Esophagus squamous epithelium (tissue), 5 donors: Measurements from ENCODE around the gene CARD14. TPM values are rescaled to one million over a fixed set of nuclear protein-coding genes. Genes with fewer than 3 reads are reported as not detected.
"Not testable (repeated sequence)": the region's sequence is repeated elsewhere in the genome, so short reads cannot be mapped to it uniquely, and the experiment has no call there.

Source experiments
- DNase-seq: peaks from one replicate; lab custom pipeline; 2025; lab: John Stamatoyannopoulos, UW
- H3K27ac ChIP-seq, 4 donors: fragments of 200-600 bp; sonication (generic); one replicate each; pipeline ENCODE4 v1.5.1; 2016 to 2019; ENCODE audit warnings: mild to moderate bottlenecking in 1 of 4
- H3K27me3 ChIP-seq, 4 donors: fragments of 200-600 bp; sonication (generic); 1 replicate in 3 of 4; 2 replicates in 1 of 4; pipeline versions ENCODE4 v1.5.1 to v1.6.0; 2017 to 2021; ENCODE audit warnings: antibody characterized with exemption in 1 of 4
- H3K36me3 ChIP-seq, 3 donors: fragments of 200-600 bp; sonication (generic); one replicate each; pipeline ENCODE4 v1.5.1; 2016 to 2019
- H3K4me1 ChIP-seq, 3 donors: fragments of 200-600 bp; sonication (generic); one replicate each; pipeline ENCODE4 v1.5.1; 2017 to 2019
- H3K4me3 ChIP-seq, 4 donors: fragments of 200-600 bp; sonication (generic); 1 replicate in 3 of 4; 2 replicates in 1 of 4; pipeline ENCODE4 v1.5.1; 2016 to 2019; ENCODE audit warnings: mild to moderate bottlenecking in 2 of 4, moderate library complexity in 1 of 4
- H3K9me3 ChIP-seq, 3 donors: fragments of 200-600 bp; sonication (generic); one replicate each; pipeline ENCODE4 v1.5.1; 2016 to 2019
- CTCF ChIP-seq, 6 experiments: fragments of 450-650 bp in 4 of 6; fragments of 200-600 bp in 2 of 6; sonication (generic) in 2 of 6; IDR thresholded peaks; one replicate each; pipeline ENCODE4 v1.5.1; 2016 to 2019; ENCODE audit warnings: antibody characterized with exemption in 6 of 6, mild to moderate bottlenecking in 4 of 6, moderate library complexity in 4 of 6
- POLR2A ChIP-seq, 4 donors: fragments of 450-650 bp; IDR thresholded peaks; one replicate each; pipeline ENCODE4 v1.6.1; 2017; ENCODE audit warnings: antibody characterized with exemption in 4 of 4, mild to moderate bottlenecking in 4 of 4, moderate library complexity in 3 of 4
- WGBS, 2 donors: methylation state at CpG; one replicate each; pipeline ENCODE4 v1.1.5; 2018; 5-methylcytosine and 5-hydroxymethylcytosine counted together
- intact Hi-C: fragments of 100-400 bp; cut with DNase I; formaldehyde crosslinking; loops from one replicate; pipeline ENCODE4 v1.15.0; 2022
- total RNA-seq, 4 donors: library from RNA; depleted of rRNA; stranded (reverse); fragments of >200 nt; gene quantifications; one replicate each; pipeline ENCODE4 v1.1.0, GENCODE V29; 2016
- donor health status: DM: yes; HTN: yes; CAD: no.

CARD14 gene
- total RNA-seq, 4 donors from 2014 or later = 13.0 to 54.3 (median 27.6) TPM

DNA sequence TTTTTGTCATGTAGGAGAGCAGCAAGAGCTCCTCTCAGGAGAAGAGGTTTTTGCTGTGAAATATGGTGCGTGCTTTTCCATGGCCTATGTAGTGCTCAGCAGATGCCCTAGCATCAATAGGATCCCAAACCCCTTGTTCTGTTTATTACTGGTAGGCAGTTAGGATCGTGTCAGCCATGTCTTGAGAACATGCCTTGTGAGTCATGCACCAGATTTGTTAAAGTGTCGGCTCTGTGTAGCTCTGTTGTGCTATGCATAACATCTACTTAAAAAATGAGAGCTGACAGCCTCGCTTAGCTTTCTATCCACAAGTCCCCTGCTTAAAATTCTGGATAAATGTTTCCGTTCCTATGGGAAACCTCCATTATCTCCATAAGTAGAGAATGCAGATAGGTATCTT lies 18.5 kb upstream of the CARD14 start:
- no peak overlapping the region for H3K4me3 ChIP-seq
- H3K4me1 ChIP-seq = peaks cover 0 to 36% (median 12%) of the 10 kb centered on the region in 3 donors
- no peaks in the 10 kb centered on the region for H3K27me3 ChIP-seq
- DNase-seq = no peak
- H3K36me3 ChIP-seq = no peaks in the 10 kb centered on the region
- intact Hi-C loops = no loop called here
- TF ChIP-seq CTCF (IDR thresholded peaks at IDR 0.05) = no peak
- H3K27ac ChIP-seq = peak overlapping the region in 2 of 4 donors; percentile 4 to 21
- peaks cover 0 to 11% (median 10%) of the 10 kb centered on the region in 3 donors for H3K9me3 ChIP-seq
- WGBS, 2 donors = 53 to 62% methylated on average over 5 of the region's 5 CpGs

DNA sequence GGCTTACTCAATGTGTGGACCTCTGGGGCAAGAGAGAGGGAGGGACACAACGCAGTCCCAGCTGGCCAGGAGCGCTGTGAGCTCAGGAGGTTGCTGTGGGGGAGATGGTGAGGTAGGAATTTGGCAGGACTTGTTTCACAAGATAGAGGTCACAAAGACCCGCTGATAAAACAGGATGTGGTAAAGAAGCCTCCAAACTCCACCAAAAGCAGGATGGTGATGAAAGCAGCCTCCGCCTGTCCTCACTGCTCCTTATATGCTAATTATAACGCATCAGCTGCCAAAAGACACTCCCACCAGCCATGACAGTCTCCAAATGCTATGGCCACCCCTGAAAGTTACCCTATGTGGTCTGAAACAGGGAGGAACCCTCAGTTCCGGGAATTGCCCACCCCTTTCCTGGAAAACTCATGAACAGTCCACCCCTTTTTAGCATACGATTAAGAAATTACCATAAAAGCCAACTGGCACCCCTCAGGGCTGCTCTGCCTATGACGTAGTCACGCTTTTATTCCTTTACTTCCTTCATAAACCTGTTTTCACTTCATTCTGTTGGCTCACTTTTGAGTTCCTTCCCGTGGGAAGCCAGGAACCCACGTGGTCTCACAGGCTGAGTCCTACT lies 17.6 kb upstream of the CARD14 start:
- Histone ChIP-seq H3K27me3 (no peaks in the 10 kb centered on the region), H3K27ac (peak overlapping the region in 3 of 4 donors; percentile 4 to 33 (median 16)), H3K4me1 (peaks cover 0 to 35% (median 12%) of the 10 kb centered on the region in 3 donors), H3K36me3 (no peaks in the 10 kb centered on the region), H3K4me3 (no peak overlapping the region), H3K9me3 (peaks cover 0 to 11% (median 11%) of the 10 kb centered on the region in 3 donors)
- DNase-seq = no peak
- WGBS, 2 donors = 47 to 77% methylated on average over 10 of the region's 11 CpGs
- TF ChIP-seq POLR2A (IDR thresholded peaks at IDR 0.05) (no peak), CTCF (IDR thresholded peaks at IDR 0.05) (no peak)
- intact Hi-C loops = no loop called here

DNA sequence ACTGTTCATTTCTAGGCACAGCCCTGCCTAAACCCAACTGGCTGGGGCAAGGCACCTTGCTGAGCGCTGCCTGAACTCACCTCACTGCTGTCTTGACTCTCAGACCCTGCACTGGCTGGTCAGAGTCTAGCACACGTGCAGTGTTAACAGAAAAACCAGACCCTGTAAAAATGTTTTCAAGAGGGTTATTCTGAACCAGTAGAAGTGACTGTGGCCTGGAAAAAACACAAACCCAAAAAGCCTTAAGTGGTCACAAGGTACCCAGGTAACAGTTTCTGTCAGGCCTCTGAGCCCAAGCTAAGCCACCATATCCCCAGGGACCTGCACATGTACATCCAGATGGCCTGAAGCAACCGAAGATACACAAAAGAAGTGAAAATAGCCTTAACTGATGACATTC lies 16.8 kb upstream of the CARD14 start:
- Histone ChIP-seq H3K9me3 (peaks cover 0 to 11% (median 11%) of the 10 kb centered on the region in 3 donors), H3K4me3 (no peak overlapping the region), H3K36me3 (no peaks in the 10 kb centered on the region), H3K4me1 (peaks cover 0 to 32% (median 11%) of the 10 kb centered on the region in 3 donors), H3K27ac (no peak overlapping the region), H3K27me3 (no peaks in the 10 kb centered on the region)
- TF ChIP-seq POLR2A (IDR thresholded peaks at IDR 0.05) (no peak), CTCF (IDR thresholded peaks at IDR 0.05) (no peak)
- no peak for DNase-seq
- intact Hi-C loops = no loop called here
- 85 to 93% methylated on average over 2 to 3 of the region's 3 CpGs for WGBS, 2 donors

- peaks cover 0 to 11% (median 11%) of the 10 kb centered on the region in 3 donors for H3K9me3 ChIP-seq
- no peak overlapping the region for H3K27ac ChIP-seq
- TF ChIP-seq CTCF (IDR thresholded peaks at IDR 0.05) (no peak), POLR2A (IDR thresholded peaks at IDR 0.05) (no peak)
- DNase-seq = no peak
- H3K4me3 ChIP-seq = no peak overlapping the region
- H3K36me3 ChIP-seq = no peaks in the 10 kb centered on the region
- no peaks in the 10 kb centered on the region for H3K27me3 ChIP-seq
- intact Hi-C loops = no loop called here
- 82 to 91% methylated on average over 4 of the region's 5 CpGs for WGBS, 2 donors
- peaks cover 0 to 21% (median 2%) of the 10 kb centered on the region in 3 donors for H3K4me1 ChIP-seq
Observed at GRCh38 chr17:80154166-80154565, 15.7 kb upstream of the CARD14 start.

- peaks cover 0 to 11% (median 11%) of the 10 kb centered on the region in 3 donors for H3K9me3 ChIP-seq
- 19 to 43% methylated on average over 2 of the region's 2 CpGs for WGBS, 2 donors
- H3K4me3 ChIP-seq, intact Hi-C loops, H3K27ac ChIP-seq, H3K36me3 ChIP-seq, H3K27me3 ChIP-seq, DNase-seq: not testable (repeated sequence)
- H3K4me1 ChIP-seq = peaks cover 0 to 11% (median 2%) of the 10 kb centered on the region in 3 donors
Observed at GRCh38 chr17:80155600-80155999, 14.2 kb upstream of the CARD14 start.
